Measurements from ENCODE around the gene OTUD5.

OTUD5 gene

GRCh38 chrX:48975541-48975940, 18.1 kb upstream of the OTUD5 start:
- peaks cover 5% of the 10 kb centered on the region; the same call in 1 of the 2 replicates for H3K4me1 ChIP-seq (ENCODE audit: control insufficient read depth, insufficient read depth, low read length)
- no peak overlapping the region for H3K27ac ChIP-seq (ENCODE audit: extremely low read depth, low read depth, low read length)
- peaks cover 20 to 43% of the 10 kb centered on the region in 2 experiments; a peak in 2 of 3 replicates for H3K36me3 ChIP-seq (ENCODE audit: control insufficient read depth in 2 of 2, insufficient read depth in 1 of 2, low read length in 2 of 2)
- ChIA-PET CTCF (no interaction called here), POLR2A (no interaction called here)
- H3K9me3 ChIP-seq (ENCODE audit: control insufficient read depth, insufficient read depth, low read depth, low read length), result no peaks in the 10 kb centered on the region
- TF ChIP-seq ZNF366 (tag by site-specific recombination; conservative IDR thresholded peaks at IDR 0.05), result peak; percentile 41; the same call in 1 of the 2 replicates
- no peak for TF ChIP-seq ZNF624 (tag by site-specific recombination; IDR thresholded peaks at IDR 0.05)
- no peak for TF ChIP-seq ZNF843 (tag by site-specific recombination; IDR thresholded peaks at IDR 0.05)
- TF ChIP-seq ZXDB (tag by site-specific recombination; IDR thresholded peaks at IDR 0.05), result no peak
- peak; percentile 99 for TF ChIP-seq PRDM1 (tag by site-specific recombination; IDR thresholded peaks at IDR 0.05)
- no peak for TF ChIP-seq ZNF701 (tag by site-specific recombination; IDR thresholded peaks at IDR 0.05)
- no peak for TF ChIP-seq TSHZ1 (tag by site-specific recombination; IDR thresholded peaks at IDR 0.05; ENCODE audit: borderline replicate concordance)
- H3K4me3 ChIP-seq (ENCODE audit: low read depth, low read length), result no peak overlapping the region

GRCh38 chrX:48975041-48975440, 17.6 kb upstream of the OTUD5 start:
- Histone ChIP-seq H3K36me3 (ENCODE audit: control insufficient read depth in 2 of 2, insufficient read depth in 1 of 2, low read length in 2 of 2) (peaks cover 19 to 39% of the 10 kb centered on the region in 2 experiments; a peak in 2 of 3 replicates), H3K27ac (ENCODE audit: extremely low read depth, low read depth, low read length) (no peak overlapping the region), H3K4me1 (ENCODE audit: control insufficient read depth, insufficient read depth, low read length) (peaks cover 5% of the 10 kb centered on the region; the same call in 1 of the 2 replicates), H3K4me3 (ENCODE audit: low read depth, low read length) (no peak overlapping the region), H3K9me3 (ENCODE audit: control insufficient read depth, insufficient read depth, low read depth, low read length) (no peaks in the 10 kb centered on the region)
- no peak for TF ChIP-seq ZNF792 (tag by site-specific recombination; IDR thresholded peaks at IDR 0.05)
- no peak for TF ChIP-seq GLIS2 (tag by site-specific recombination; IDR thresholded peaks at IDR 0.05)
- no peak for TF ChIP-seq OSR2 (tag by site-specific recombination; IDR thresholded peaks at IDR 0.05)
- TF ChIP-seq ELK4 (IDR thresholded peaks at IDR 0.05; ENCODE audit: borderline replicate concordance, low read depth, low read length), result no peak
- TF ChIP-seq ZNF10 (tag by site-specific recombination; IDR thresholded peaks at IDR 0.05), result no peak
- no peak for TF ChIP-seq ZNF341 (tag by site-specific recombination; IDR thresholded peaks at IDR 0.05; ENCODE audit: low read depth)
- no peak for TF ChIP-seq ZBTB20 (tag by site-specific recombination; IDR thresholded peaks at IDR 0.05)
- TF ChIP-seq ZNF37A (tag by site-specific recombination; IDR thresholded peaks at IDR 0.05), result no peak
- TF ChIP-seq FEZF1 (tag by site-specific recombination; IDR thresholded peaks at IDR 0.05), result no peak
- TF ChIP-seq, protein P1, sequence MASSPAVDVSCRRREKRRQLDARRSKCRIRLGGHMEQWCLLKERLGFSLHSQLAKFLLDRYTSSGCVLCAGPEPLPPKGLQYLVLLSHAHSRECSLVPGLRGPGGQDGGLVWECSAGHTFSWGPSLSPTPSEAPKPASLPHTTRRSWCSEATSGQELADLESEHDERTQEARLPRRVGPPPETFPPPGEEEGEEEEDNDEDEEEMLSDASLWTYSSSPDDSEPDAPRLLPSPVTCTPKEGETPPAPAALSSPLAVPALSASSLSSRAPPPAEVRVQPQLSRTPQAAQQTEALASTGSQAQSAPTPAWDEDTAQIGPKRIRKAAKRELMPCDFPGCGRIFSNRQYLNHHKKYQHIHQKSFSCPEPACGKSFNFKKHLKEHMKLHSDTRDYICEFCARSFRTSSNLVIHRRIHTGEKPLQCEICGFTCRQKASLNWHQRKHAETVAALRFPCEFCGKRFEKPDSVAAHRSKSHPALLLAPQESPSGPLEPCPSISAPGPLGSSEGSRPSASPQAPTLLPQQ (tag by site-specific recombination; IDR thresholded peaks at IDR 0.05), result no peak
- TF ChIP-seq ZNF558 (tag by site-specific recombination; IDR thresholded peaks at IDR 0.05), result no peak
- TF ChIP-seq SP2 (tag by site-specific recombination; IDR thresholded peaks at IDR 0.05), result no peak
- TF ChIP-seq, protein P2, sequence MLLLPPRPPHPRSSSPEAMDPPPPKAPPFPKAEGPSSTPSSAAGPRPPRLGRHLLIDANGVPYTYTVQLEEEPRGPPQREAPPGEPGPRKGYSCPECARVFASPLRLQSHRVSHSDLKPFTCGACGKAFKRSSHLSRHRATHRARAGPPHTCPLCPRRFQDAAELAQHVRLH (tag by site-specific recombination; IDR thresholded peaks at IDR 0.05), result no peak
- TF ChIP-seq, protein P3, sequence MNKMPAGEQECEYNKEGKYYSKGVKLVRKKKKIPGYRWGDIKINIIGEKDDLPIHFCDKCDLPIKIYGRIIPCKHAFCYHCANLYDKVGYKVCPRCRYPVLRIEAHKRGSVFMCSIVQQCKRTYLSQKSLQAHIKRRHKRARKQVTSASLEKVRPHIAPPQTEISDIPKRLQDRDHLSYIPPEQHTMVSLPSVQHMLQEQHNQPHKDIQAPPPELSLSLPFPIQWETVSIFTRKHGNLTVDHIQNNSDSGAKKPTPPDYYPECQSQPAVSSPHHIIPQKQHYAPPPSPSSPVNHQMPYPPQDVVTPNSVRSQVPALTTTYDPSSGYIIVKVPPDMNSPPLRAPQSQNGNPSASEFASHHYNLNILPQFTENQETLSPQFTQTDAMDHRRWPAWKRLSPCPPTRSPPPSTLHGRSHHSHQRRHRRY (tag by site-specific recombination; IDR thresholded peaks at IDR 0.05), result no peak
- TF ChIP-seq ZNF223 (tag by site-specific recombination; IDR thresholded peaks at IDR 0.05), result no peak
- no peak for TF ChIP-seq MEIS1 (CRISPR knock-in tag; IDR thresholded peaks at IDR 0.05; ENCODE audit: borderline replicate concordance)
- POLR2A ChIA-PET, result no interaction called here
- CTCF ChIA-PET, result no interaction called here
